GM12878 (cell line): Measurements from ENCODE around the gene NAA11. TPM values are rescaled to one million over a fixed set of nuclear protein-coding genes. Genes with fewer than 3 reads are reported as not detected.

Experiments used
- ATAC-seq: fragments of 200-7000 bp; cut with Tn5 transposase; 3 replicates; pipeline ENCODE4 v1.9.1; 2020; ENCODE audit warnings: mild to moderate bottlenecking, moderate library complexity
- BruUV-seq: library from RNA; stranded (reverse); fragments of 400-500 nt; replicated peaks from 2 replicates; lab custom pipeline; 2021; lab: Mats Ljungman, UMichigan
- CTCF ChIA-PET: fragments of 300-600 bp; sonication (Branson Sonifier 250); formaldehyde crosslinking; extraction: SDS; loops from one replicate; lab custom pipeline; 2021; ENCODE audit warnings: inconsistent platforms; lab: Yijun Ruan, JAX
- POLR2A ChIA-PET: fragments of 350-600 bp; formaldehyde crosslinking; extraction: SDS; loops from one replicate; lab custom pipeline; 2021; ENCODE audit warnings: inconsistent platforms; lab: Charles Lee
- RAD21 ChIA-PET: fragments of 300-600 bp; sonication (Branson Sonifier 250); formaldehyde crosslinking; loops from one replicate; lab custom pipeline; 2023; ENCODE audit warnings: antibody characterized with exemption; ENCODE audit not compliant: unreplicated experiment; lab: Charles Lee
- SMC1A ChIA-PET: fragments of 300-600 bp; sonication (Branson Sonifier 250); formaldehyde crosslinking; loops from one replicate; lab custom pipeline; 2023; ENCODE audit not compliant: unreplicated experiment, uncharacterized antibody; lab: Charles Lee
- DNase-seq: peaks from one replicate; pipeline ENCODE4 v3.0.0-alpha.2; 2011; ENCODE audit warnings: low read depth, low spot score
- FAIRE-seq: peaks from 3 replicates; lab custom pipeline; 2011; peaks lifted over from hg19 to GRCh38; lab: Jason Lieb, UNC
- H2AFZ ChIP-seq: 2 replicates; pipeline ENCODE4 v1.6.0; 2011; ENCODE audit warnings: low read depth, low read length, control low read depth; ENCODE audit not compliant: control insufficient read depth
- H3K27ac ChIP-seq: 2 replicates; pipeline ENCODE4 v1.5.1; 2011; ENCODE audit warnings: control low read depth; ENCODE audit not compliant: control insufficient read depth, insufficient read depth
- H3K27me3 ChIP-seq, 2 experiments: replicated peaks in 1 of 2; 2 replicates each; pipeline versions ENCODE4 v1.6.0 to v1.6.1; 2011; ENCODE audit warnings: low read length in 1 of 2; ENCODE audit not compliant: control insufficient read depth in 2 of 2, insufficient read depth in 2 of 2
- H3K36me3 ChIP-seq, 2 experiments: 2 replicates each; pipeline ENCODE4 v1.5.1; 2011; ENCODE audit warnings: low read length in 1 of 2; ENCODE audit not compliant: control insufficient read depth in 2 of 2, insufficient read depth in 2 of 2
- H3K4me1 ChIP-seq: 2 replicates; pipeline ENCODE4 v1.6.1; 2011; ENCODE audit warnings: mild to moderate bottlenecking, low read length, moderate library complexity, mixed read lengths; ENCODE audit not compliant: control insufficient read depth, insufficient read depth
- H3K4me2 ChIP-seq: 2 replicates; pipeline ENCODE4 v1.6.0; 2011; ENCODE audit warnings: control low read depth; ENCODE audit not compliant: control insufficient read depth, insufficient read depth
- H3K4me3 ChIP-seq: fragments of 200-600 bp; sonication (generic); 2 replicates; pipeline ENCODE4 v1.5.1; 2016
- H3K79me2 ChIP-seq: 2 replicates; pipeline ENCODE4 v1.6.0; 2011; ENCODE audit warnings: low read length; ENCODE audit not compliant: control insufficient read depth, insufficient read depth
- H3K9ac ChIP-seq: 2 replicates; pipeline ENCODE4 v1.8.0; 2011; ENCODE audit warnings: low read length, control low read depth, mixed read lengths; ENCODE audit not compliant: control insufficient read depth, insufficient read depth
- H3K9me3 ChIP-seq: replicated peaks from 3 replicates; pipeline ENCODE4 v1.5.1; 2011; ENCODE audit warnings: mild to moderate bottlenecking, low read length; ENCODE audit not compliant: control insufficient read depth, insufficient read depth
- H4K20me1 ChIP-seq: 2 replicates; pipeline ENCODE4 v1.6.0; 2011; ENCODE audit not compliant: control insufficient read depth, insufficient read depth
- HCFC1 ChIP-seq: fragments of 150-350 bp; IDR thresholded peaks from 2 replicates; pipeline ENCODE4 v1.6.1; 2014; ENCODE audit warnings: low read length
- HDGF ChIP-seq: fragments of 450-650 bp; IDR thresholded peaks from 2 replicates; pipeline ENCODE4 v1.6.1; 2016; ENCODE audit warnings: antibody characterized with exemption
- RAD51 ChIP-seq: fragments of 450-650 bp; IDR thresholded peaks from 2 replicates; pipeline ENCODE4 v1.6.1; 2016; ENCODE audit warnings: moderate library complexity, mild to moderate bottlenecking, inconsistent platforms
- TAF1 ChIP-seq: IDR thresholded peaks from 2 replicates; pipeline ENCODE4 v1.6.1; 2011; ENCODE audit warnings: mild to moderate bottlenecking, low read depth, low read length, borderline replicate concordance
- YBX1 ChIP-seq: fragments of 450-650 bp; IDR thresholded peaks from 2 replicates; pipeline ENCODE4 v1.6.1; 2016; ENCODE audit warnings: antibody characterized with exemption
- WGBS: methylation state at CpG from one replicate; pipeline ENCODE4 v1.1.6; 2016; ENCODE audit warnings: low lambda C conversion rate; ENCODE audit not compliant: insufficient replicate concordance, insufficient coverage; ENCODE audit errors: missing lambda C conversion rate; 5-methylcytosine and 5-hydroxymethylcytosine counted together
- in situ Hi-C: fragments of 300-500 bp; cut with MboI; formaldehyde crosslinking; loops from 9 replicates; pipeline ENCODE4 v1.14.3; 2018; ENCODE audit warnings: mixed read lengths
- intact Hi-C: fragments of 100-400 bp; cut with micrococcal nuclease; formaldehyde crosslinking; loops from one replicate; pipeline ENCODE4 v1.14.2; 2022; ENCODE audit not compliant: unreplicated experiment
- polyA plus RNA-seq, 11 experiments: library from polyadenylated mRNA; depleted of rRNA in 4 of 11; unstranded in 6 of 11; stranded (reverse) in 5 of 11; fragments of >200 nt; fragmentation: Nextera tagmentation in 4 of 11; fragmentation: Illumina TruSeq in 1 of 11; extraction: Ambion mirVana in 4 of 11; extraction: Trizol in 1 of 11; gene quantifications; 1 replicate in 1 of 11; 2 replicates in 10 of 11; pipeline versions ENCODE4 v1.2.1 to v1.2.3, GENCODE V29; 2011 to 2016; ENCODE audit warnings: inconsistent platforms in 2 of 11, missing spikeins in 2 of 11, low read depth in 1 of 11
- total RNA-seq, 4 experiments: library from RNA; depleted of rRNA in 3 of 4; stranded (reverse); fragments of >200 nt in 3 of 4; fragmentation: Illumina TruSeq in 1 of 4; extraction: Trizol in 1 of 4; gene quantifications; 2 replicates each; pipeline versions ENCODE4 v1.2.1 to v1.2.3, GENCODE V29; 2013 to 2021
- TF ChIP-seq, protein P1 (sequence below), 3 experiments: IDR thresholded peaks in 2 of 3; conservative IDR thresholded peaks in 1 of 3; 2 replicates each; pipeline ENCODE4 v1.5.1; 2011; ENCODE audit warnings: low read depth in 3 of 3, low read length in 3 of 3, mild to moderate bottlenecking in 3 of 3, control low read depth in 2 of 3, moderate library complexity in 2 of 3, inconsistent platforms in 1 of 3, mixed read lengths in 1 of 3; ENCODE audit not compliant: control insufficient read depth in 2 of 3, insufficient read depth in 1 of 3; ENCODE audit errors: extremely low read depth in 1 of 3
- TF ChIP-seq, protein P2 (sequence below): fragments of 450-650 bp; IDR thresholded peaks from 2 replicates; pipeline ENCODE4 v1.6.1; 2016; ENCODE audit warnings: mild to moderate bottlenecking

NAA11 gene
- total and polyA plus RNA-seq, 10 of the 15 experiments (the other 5 are each of a cell fraction or from before 2014, with no cell fraction given), result 0.12 to 0.16 TPM; not detected in 8

DNA sequence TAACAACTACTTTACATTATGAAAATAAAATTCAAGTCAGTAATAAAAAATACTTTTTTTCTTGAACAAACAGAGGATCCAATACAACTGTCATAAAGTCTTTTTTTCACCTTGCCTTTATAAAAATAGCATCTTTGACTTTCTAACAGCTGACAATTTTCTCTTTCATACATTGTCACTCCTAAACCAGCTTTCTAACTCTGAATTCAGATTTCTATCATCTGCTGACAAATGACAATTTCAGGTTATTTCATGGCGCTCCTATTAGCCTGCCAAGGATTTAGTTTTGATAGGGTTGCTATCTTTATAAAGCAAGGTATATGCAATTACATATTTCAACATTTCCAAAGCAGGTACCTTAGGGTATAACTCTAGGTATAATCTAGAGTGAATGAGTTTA lies 14.6 kb downstream of the NAA11 start:
- WGBS, result 3% methylated on average over 1 of the region's 1 CpG
- ATAC-seq (no peak), FAIRE-seq (no peak), DNase-seq (no peak)
- Histone ChIP-seq H3K4me3 (no peak overlapping the region), H2AFZ (no peak overlapping the region), H3K79me2 (no peaks in the 10 kb centered on the region), H3K27me3 (no peaks in the 10 kb centered on the region; a peak in 1 of 4 replicates), H3K9me3 (no peaks in the 10 kb centered on the region), H3K36me3 (no peaks in the 10 kb centered on the region), H3K27ac (no peak overlapping the region), H4K20me1 (no peaks in the 10 kb centered on the region), H3K4me1 (no peaks in the 10 kb centered on the region), H3K9ac (no peak overlapping the region), H3K4me2 (no peak overlapping the region)
- ChIA-PET SMC1A (interaction anchor here (0.6 to 2.5 kb wide), 12 partner anchors 9 to 445 kb away, joined by 3 to 11 read pairs (median 3); no protein-coding TSS in a partner anchor), POLR2A (interaction anchor here (1.0 kb wide), 2 partner anchors 15 to 17 kb away, joined by 3 to 6 read pairs; no protein-coding TSS in a partner anchor), RAD21 (interaction anchor here (1.6 kb wide), 1 partner anchor 62 kb away, joined by 4 read pairs; no protein-coding TSS in a partner anchor), CTCF (interaction anchor here (1.2 kb wide), 1 partner anchor 10 kb away, joined by 3 read pairs; no protein-coding TSS in a partner anchor)
- in situ Hi-C loops, result no loop called here
- intact Hi-C loops, result no loop called here
- TF ChIP-seq TAF1 (no peak), YBX1 (no peak), HDGF (no peak), HCFC1 (no peak)
- BruUV-seq, result no TSS peak

DNA sequence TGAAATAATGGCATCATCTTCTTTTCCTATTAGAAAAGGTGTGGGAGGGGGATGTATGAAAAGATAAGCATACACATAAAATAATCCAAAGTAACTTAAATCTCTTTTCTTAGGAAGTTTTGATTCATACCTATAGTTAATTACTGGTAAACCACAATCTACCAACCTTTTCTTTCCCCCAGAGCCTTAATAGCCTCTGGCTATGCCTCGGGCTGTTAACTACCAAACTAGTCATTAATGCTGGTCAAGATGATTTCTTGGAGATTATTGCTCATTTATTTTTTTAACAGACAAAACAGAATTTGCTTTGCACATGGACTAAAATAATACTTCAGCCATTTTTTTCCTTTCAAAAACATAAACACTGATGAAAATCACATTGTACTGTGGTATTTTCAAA lies 16.9 kb downstream of the NAA11 start:
- in situ Hi-C loops (no loop called here), intact Hi-C loops (no loop called here)
- 0% methylated on average over 1 of the region's 1 CpG for WGBS
- no peak for FAIRE-seq
- Histone ChIP-seq H3K27me3 (no peaks in the 10 kb centered on the region; a peak in 1 of 4 replicates), H4K20me1 (no peaks in the 10 kb centered on the region), H3K9ac (no peak overlapping the region), H3K36me3 (no peaks in the 10 kb centered on the region), H3K79me2 (no peaks in the 10 kb centered on the region), H3K4me3 (no peak overlapping the region), H3K27ac (no peak overlapping the region), H3K4me1 (no peaks in the 10 kb centered on the region), H3K9me3 (no peaks in the 10 kb centered on the region), H2AFZ (no peak overlapping the region), H3K4me2 (no peak overlapping the region)
- BruUV-seq, result no TSS peak
- POLR2A ChIA-PET, result no interaction called here
- no peak for ATAC-seq
- SMC1A ChIA-PET, result interaction anchor here (1.1 to 5.4 kb wide), 2 partner anchors 13 to 77 kb away, joined by 3 to 37 read pairs; no protein-coding TSS in a partner anchor
- CTCF ChIA-PET, result interaction anchor here (1.8 kb wide), 1 partner anchor 9 kb away, joined by 5 read pairs; no protein-coding TSS in a partner anchor
- TF ChIP-seq, protein P1, sequence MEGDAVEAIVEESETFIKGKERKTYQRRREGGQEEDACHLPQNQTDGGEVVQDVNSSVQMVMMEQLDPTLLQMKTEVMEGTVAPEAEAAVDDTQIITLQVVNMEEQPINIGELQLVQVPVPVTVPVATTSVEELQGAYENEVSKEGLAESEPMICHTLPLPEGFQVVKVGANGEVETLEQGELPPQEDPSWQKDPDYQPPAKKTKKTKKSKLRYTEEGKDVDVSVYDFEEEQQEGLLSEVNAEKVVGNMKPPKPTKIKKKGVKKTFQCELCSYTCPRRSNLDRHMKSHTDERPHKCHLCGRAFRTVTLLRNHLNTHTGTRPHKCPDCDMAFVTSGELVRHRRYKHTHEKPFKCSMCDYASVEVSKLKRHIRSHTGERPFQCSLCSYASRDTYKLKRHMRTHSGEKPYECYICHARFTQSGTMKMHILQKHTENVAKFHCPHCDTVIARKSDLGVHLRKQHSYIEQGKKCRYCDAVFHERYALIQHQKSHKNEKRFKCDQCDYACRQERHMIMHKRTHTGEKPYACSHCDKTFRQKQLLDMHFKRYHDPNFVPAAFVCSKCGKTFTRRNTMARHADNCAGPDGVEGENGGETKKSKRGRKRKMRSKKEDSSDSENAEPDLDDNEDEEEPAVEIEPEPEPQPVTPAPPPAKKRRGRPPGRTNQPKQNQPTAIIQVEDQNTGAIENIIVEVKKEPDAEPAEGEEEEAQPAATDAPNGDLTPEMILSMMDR (IDR thresholded peaks at IDR 0.05 in 2 of 3, conservative IDR thresholded peaks at IDR 0.05 in 1 of 3; ENCODE audit: control insufficient read depth in 2 of 3, extremely low read depth in 1 of 3, insufficient read depth in 1 of 3, low read depth in 3 of 3, low read length in 3 of 3), result no peak
- TF ChIP-seq, protein P2, sequence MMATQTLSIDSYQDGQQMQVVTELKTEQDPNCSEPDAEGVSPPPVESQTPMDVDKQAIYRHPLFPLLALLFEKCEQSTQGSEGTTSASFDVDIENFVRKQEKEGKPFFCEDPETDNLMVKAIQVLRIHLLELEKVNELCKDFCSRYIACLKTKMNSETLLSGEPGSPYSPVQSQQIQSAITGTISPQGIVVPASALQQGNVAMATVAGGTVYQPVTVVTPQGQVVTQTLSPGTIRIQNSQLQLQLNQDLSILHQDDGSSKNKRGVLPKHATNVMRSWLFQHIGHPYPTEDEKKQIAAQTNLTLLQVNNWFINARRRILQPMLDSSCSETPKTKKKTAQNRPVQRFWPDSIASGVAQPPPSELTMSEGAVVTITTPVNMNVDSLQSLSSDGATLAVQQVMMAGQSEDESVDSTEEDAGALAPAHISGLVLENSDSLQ, result no peak
- TF ChIP-seq RAD51, result no peak
- no peak for DNase-seq
- RAD21 ChIA-PET, result no interaction called here
